ENCODE results near the gene SULT4A1.

Gene SULT4A1

GRCh38 chr22:43824724-43825420 is 37.4 kb downstream of the SULT4A1 start:
- no peak overlapping the region for H3K4me3 ChIP-seq (ENCODE audit: low read length)
- TF ChIP-seq CTCF (conservative IDR thresholded peaks at IDR 0.05; ENCODE audit: low read depth, low read length) = no peak
- DNase-seq (ENCODE audit: low read depth) = no peak

- no peak overlapping the region for H3K4me3 ChIP-seq (ENCODE audit: low read length)
- no peak for TF ChIP-seq CTCF (conservative IDR thresholded peaks at IDR 0.05; ENCODE audit: low read depth, low read length)
- DNase-seq (ENCODE audit: low read depth) = no peak
These were observed 38.2 kb downstream of the SULT4A1 start for GRCh38 chr22:43823911-43824665.

GRCh38 chr22:43823353-43823908 is 38.9 kb downstream of the SULT4A1 start:
- TF ChIP-seq CTCF (conservative IDR thresholded peaks at IDR 0.05; ENCODE audit: low read depth, low read length) = no peak
- no peak for DNase-seq (ENCODE audit: low read depth)
- H3K4me3 ChIP-seq (ENCODE audit: low read length) = no peak overlapping the region

- H3K4me3 ChIP-seq (ENCODE audit: low read length) = no peak overlapping the region
- no peak for TF ChIP-seq CTCF (conservative IDR thresholded peaks at IDR 0.05; ENCODE audit: low read depth, low read length)
- no peak for DNase-seq (ENCODE audit: low read depth)
These were observed 40.5 kb downstream of the SULT4A1 start for GRCh38 chr22:43821606-43822425.

- no peak for TF ChIP-seq CTCF (conservative IDR thresholded peaks at IDR 0.05; ENCODE audit: low read depth, low read length)
- DNase-seq (ENCODE audit: low read depth) = no peak
These were observed 41.5 kb downstream of the SULT4A1 start for GRCh38 chr22:43820651-43821305.

GRCh38 chr22:43819931-43820640 is 42.2 kb downstream of the SULT4A1 start:
- no peak for TF ChIP-seq CTCF (conservative IDR thresholded peaks at IDR 0.05; ENCODE audit: low read depth, low read length)
- DNase-seq (ENCODE audit: low read depth) = no peak
- H3K4me3 ChIP-seq (ENCODE audit: low read length) = no peak overlapping the region

More at GRCh38 chr22:43820651-43821305, 41.5 kb downstream of the SULT4A1 start:
- H3K4me3 ChIP-seq (ENCODE audit: low read length) = no peak overlapping the region
